GM23338 (cell line): ENCODE measurements around the gene CCDC43.

Source experiments
- CREB1 ChIP-seq: fragments of 250-450 bp; sonication (Bioruptor Pico); IDR thresholded peaks from 2 replicates; pipeline ENCODE4 v1.5.0; 2020; ENCODE audit warnings: low read depth, mild to moderate bottlenecking, moderate library complexity
- CTCF ChIP-seq, 2 experiments: fragments of 200-600 bp in 1 of 2; sonication (generic) in 1 of 2; conservative IDR thresholded peaks; 2 replicates each; pipeline versions ENCODE4 v1.5.1 to v1.6.1; 2016 to 2017; ENCODE audit warnings: antibody characterized with exemption in 2 of 2, low read depth in 2 of 2, mild to moderate bottlenecking in 2 of 2, moderate library complexity in 1 of 2
- EZH2phosphoT487 ChIP-seq: fragments of 200-600 bp; sonication (generic); IDR thresholded peaks from one replicate; pipeline ENCODE4 v1.8.1; 2018; ENCODE audit warnings: antibody characterized with exemption; ENCODE audit not compliant: unreplicated experiment
- JUNB ChIP-seq: IDR thresholded peaks from one replicate; pipeline ENCODE4 v1.6.1; 2016; ENCODE audit warnings: antibody characterized with exemption; ENCODE audit not compliant: unreplicated experiment
- POLR2AphosphoS5 ChIP-seq: IDR thresholded peaks from 2 replicates; pipeline ENCODE4 v1.6.1; 2016; ENCODE audit warnings: antibody characterized with exemption, low read depth
- STAT1 ChIP-seq: IDR thresholded peaks from one replicate; pipeline ENCODE4 v1.6.1; 2016; ENCODE audit warnings: antibody characterized with exemption; ENCODE audit not compliant: unreplicated experiment
- ZNF114 ChIP-seq: fragments of 250-450 bp; sonication (Bioruptor Pico); IDR thresholded peaks from 2 replicates; pipeline ENCODE4 v1.5.0; 2020; ENCODE audit warnings: mild to moderate bottlenecking, moderate library complexity
- ZNF331 ChIP-seq: fragments of 250-450 bp; sonication (Bioruptor Pico); IDR thresholded peaks from 2 replicates; pipeline ENCODE4 v1.5.0; 2020; ENCODE audit warnings: low read depth, mild to moderate bottlenecking, moderate library complexity

- TF ChIP-seq EZH2phosphoT487 = no peak
- no peak for TF ChIP-seq CREB1 (CRISPR knock-in tag)
- no peak for TF ChIP-seq CTCF (conservative IDR thresholded peaks at IDR 0.05; ENCODE audit: low read depth in 2 of 2)
- TF ChIP-seq JUNB = no peak
- no peak for TF ChIP-seq POLR2AphosphoS5
- no peak for TF ChIP-seq STAT1
- TF ChIP-seq ZNF114 (CRISPR knock-in tag) = no peak
- no peak for TF ChIP-seq ZNF331 (CRISPR knock-in tag)
Observed at GRCh38 chr17:44642834-44643233, 46.7 kb downstream of the CCDC43 start.
